Stomach (tissue), 9 donors: ENCODE measurements around the gene COL8A2. TPM values are rescaled to one million over a fixed set of nuclear protein-coding genes. Genes with fewer than 3 reads are reported as not detected.
"Not testable (repeated sequence)": the region's sequence is repeated elsewhere in the genome, so short reads cannot be mapped to it uniquely, and the experiment has no call there.

Experiments
- DNase-seq, 2 donors: peaks; one replicate each; pipeline versions ENCODE4 v3.0.0 to v3.0.0-alpha.2; 2013 to 2019
- H3K27ac ChIP-seq, 5 donors: fragments of 200-600 bp in 4 of 5; sonication (generic) in 4 of 5; one replicate each; pipeline ENCODE4 v1.5.1; 2013 to 2019; ENCODE audit warnings: mild to moderate bottlenecking in 1 of 5, moderate library complexity in 1 of 5
- H3K27me3 ChIP-seq, 3 donors: fragments of 200-600 bp; sonication (generic); one replicate each; pipeline ENCODE4 v1.5.1; 2017 to 2019; ENCODE audit warnings: mixed run types in 1 of 3
- H3K36me3 ChIP-seq, 4 donors: fragments of 200-600 bp; sonication (generic); 1 replicate in 3 of 4; 2 replicates in 1 of 4; pipeline ENCODE4 v1.5.1; 2016 to 2019
- H3K4me1 ChIP-seq, 4 donors: fragments of 200-600 bp; sonication (generic); one replicate each; pipeline ENCODE4 v1.5.1; 2016 to 2019
- H3K4me3 ChIP-seq, 4 donors: fragments of 200-600 bp; sonication (generic) in 3 of 4; one replicate each; pipeline ENCODE4 v1.5.1; 2016 to 2019; ENCODE audit warnings: mild to moderate bottlenecking in 1 of 4
- H3K9me3 ChIP-seq, 4 donors: fragments of 200-600 bp; sonication (generic); one replicate each; pipeline ENCODE4 v1.5.1; 2016 to 2019
- EP300 ChIP-seq: sonication (generic); formaldehyde crosslinking; IDR thresholded peaks from one replicate; pipeline ENCODE4 v1.6.1; 2017; ENCODE audit warnings: antibody characterized with exemption
- POLR2A ChIP-seq, 4 donors: fragments of 450-650 bp; IDR thresholded peaks; one replicate each; pipeline ENCODE4 v1.6.1; 2016; ENCODE audit warnings: antibody characterized with exemption in 4 of 4, control low read depth in 2 of 4, mild to moderate bottlenecking in 1 of 4, moderate library complexity in 1 of 4
- POLR2AphosphoS5 ChIP-seq, 3 donors: sonication (generic); formaldehyde crosslinking; IDR thresholded peaks; one replicate each; pipeline ENCODE4 v1.6.1; 2016; ENCODE audit warnings: antibody characterized with exemption in 3 of 3
- WGBS, 5 donors: extraction: QIAGEN DNeasy Blood & Tissue Kit in 3 of 5; methylation state at CpG; one replicate each; pipeline versions ENCODE4 v1.1.5 to v1.1.7; 2013 to 2018; 5-methylcytosine and 5-hydroxymethylcytosine counted together
- intact Hi-C: fragments of 100-400 bp; cut with DNase I; formaldehyde crosslinking; loops from one replicate; pipeline ENCODE4 v1.15.1; 2023; ENCODE audit warnings: low total_unique reads
- polyA plus RNA-seq, 3 donors: library from polyadenylated mRNA; stranded (reverse); fragments of 200-250 nt; gene quantifications; one replicate each; pipeline ENCODE4 v1.2.3, GENCODE V29; 2013
- total RNA-seq, 5 donors: library from RNA; depleted of rRNA; stranded (reverse); fragments of >200 nt; gene quantifications; one replicate each; pipeline versions ENCODE4 v1.1.0 to v1.2.3, GENCODE V29; 2014 to 2016
- TF ChIP-seq, protein P1 (sequence below), 7 experiments: fragments of 450-650 bp in 4 of 7; fragments of 200-600 bp in 3 of 7; sonication (generic) in 3 of 7; IDR thresholded peaks; one replicate each; pipeline ENCODE4 v1.5.1; 2016 to 2019; ENCODE audit warnings: antibody characterized with exemption in 7 of 7, control low read depth in 2 of 7, mild to moderate bottlenecking in 1 of 7
- donor health status: healthy with polysubstance abuse.
- donor health status: Bipolar disorder and iron deficiency.
- donor health status: healthy.

Gene COL8A2
- total and polyA plus RNA-seq, 8 donors = 0.92 to 19.2 (median 4.3) TPM

DNA sequence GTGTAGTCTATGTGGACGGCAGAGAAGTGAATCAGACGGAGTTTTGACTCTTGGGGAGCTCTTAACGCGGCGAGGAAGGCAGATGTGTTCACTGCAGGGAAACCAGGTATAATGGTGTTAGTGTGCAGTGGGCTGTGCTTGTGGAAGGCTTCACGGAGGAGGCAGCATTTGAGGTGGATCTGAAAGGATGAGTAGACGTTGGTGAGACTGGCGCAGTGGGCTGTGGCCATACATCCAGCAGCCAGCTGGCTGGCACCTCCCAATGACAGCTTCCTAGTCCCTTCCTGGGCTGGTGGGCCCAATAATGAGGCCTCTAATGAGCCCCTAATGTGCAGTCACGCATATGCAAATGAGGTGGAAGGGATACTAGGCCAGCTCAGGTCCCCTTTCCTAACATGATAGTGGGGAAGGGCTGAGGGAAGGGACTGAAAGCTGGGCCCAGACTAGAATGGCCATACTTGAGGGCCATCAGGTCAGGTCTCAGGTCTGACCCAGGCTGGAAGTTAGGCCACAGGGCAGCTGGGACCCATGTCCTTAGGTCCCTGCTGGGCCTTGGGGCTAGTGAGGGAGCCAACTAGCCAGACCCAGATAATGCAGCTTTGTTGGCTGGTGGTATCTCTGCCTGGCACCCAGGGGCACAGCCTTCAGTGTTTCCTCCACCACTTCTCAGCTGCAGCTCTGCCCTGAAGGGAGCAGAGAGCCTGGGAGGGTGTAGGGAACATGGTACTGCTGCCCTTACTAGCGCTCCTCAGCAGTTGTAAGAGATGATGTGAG, 34.8 kb upstream of the COL8A2 start:
- Histone ChIP-seq H3K27ac (peak overlapping the region in 4 of 5 donors; percentile 87 to 100 (median 94)), H3K27me3 (no peaks in the 10 kb centered on the region), H3K4me3 (peak overlapping the region in 1 of 4 donors; percentile 41), H3K4me1 (peaks cover 64 to 84% (median 76%) of the 10 kb centered on the region in 4 donors), H3K9me3 (no peaks in the 10 kb centered on the region), H3K36me3 (peaks cover 0 to 8% (median 0%) of the 10 kb centered on the region in 4 donors)
- no peak for TF ChIP-seq POLR2AphosphoS5 (IDR thresholded peaks at IDR 0.05)
- TF ChIP-seq, protein P1, sequence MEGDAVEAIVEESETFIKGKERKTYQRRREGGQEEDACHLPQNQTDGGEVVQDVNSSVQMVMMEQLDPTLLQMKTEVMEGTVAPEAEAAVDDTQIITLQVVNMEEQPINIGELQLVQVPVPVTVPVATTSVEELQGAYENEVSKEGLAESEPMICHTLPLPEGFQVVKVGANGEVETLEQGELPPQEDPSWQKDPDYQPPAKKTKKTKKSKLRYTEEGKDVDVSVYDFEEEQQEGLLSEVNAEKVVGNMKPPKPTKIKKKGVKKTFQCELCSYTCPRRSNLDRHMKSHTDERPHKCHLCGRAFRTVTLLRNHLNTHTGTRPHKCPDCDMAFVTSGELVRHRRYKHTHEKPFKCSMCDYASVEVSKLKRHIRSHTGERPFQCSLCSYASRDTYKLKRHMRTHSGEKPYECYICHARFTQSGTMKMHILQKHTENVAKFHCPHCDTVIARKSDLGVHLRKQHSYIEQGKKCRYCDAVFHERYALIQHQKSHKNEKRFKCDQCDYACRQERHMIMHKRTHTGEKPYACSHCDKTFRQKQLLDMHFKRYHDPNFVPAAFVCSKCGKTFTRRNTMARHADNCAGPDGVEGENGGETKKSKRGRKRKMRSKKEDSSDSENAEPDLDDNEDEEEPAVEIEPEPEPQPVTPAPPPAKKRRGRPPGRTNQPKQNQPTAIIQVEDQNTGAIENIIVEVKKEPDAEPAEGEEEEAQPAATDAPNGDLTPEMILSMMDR (IDR thresholded peaks at IDR 0.05) = no peak
- 81 to 93% (median 90%) methylated on average over 9 to 10 of the region's 10 CpGs for WGBS, 5 donors
- intact Hi-C loops = no loop called here
- DNase-seq = no peak

DNA sequence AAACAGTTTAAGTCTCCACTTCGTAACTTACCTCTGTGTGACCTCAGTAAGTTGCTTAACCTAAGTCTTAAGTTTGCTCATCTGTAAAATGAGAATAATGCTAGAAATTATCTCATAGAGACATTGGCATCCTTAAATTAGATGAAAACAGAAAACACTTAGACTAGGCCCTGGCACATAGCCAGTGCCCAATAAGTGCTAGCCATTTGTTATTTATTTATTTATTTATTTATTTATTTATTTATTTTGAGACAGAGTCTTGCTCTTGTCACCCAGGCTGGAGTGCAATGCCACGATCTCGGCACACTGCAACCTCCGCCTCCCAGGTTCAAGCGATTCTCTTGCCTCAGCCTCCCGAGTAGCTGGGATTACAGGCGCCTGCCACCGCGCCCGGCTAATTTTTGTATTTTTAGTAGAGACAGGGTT, 33.8 kb upstream of the COL8A2 start:
- H3K9me3 ChIP-seq, H3K36me3 ChIP-seq, intact Hi-C loops, DNase-seq, H3K27me3 ChIP-seq: not testable (repeated sequence)
- Histone ChIP-seq H3K27ac (peak overlapping the region in 4 of 5 donors; percentile 87 to 100 (median 98)), H3K4me1 (peaks cover 66 to 78% (median 73%) of the 10 kb centered on the region in 4 donors), H3K4me3 (peak overlapping the region in 2 of 4 donors; percentile 97 to 99)
- 85 to 95% (median 92%) methylated on average over 10 of the region's 10 CpGs for WGBS, 5 donors

DNA sequence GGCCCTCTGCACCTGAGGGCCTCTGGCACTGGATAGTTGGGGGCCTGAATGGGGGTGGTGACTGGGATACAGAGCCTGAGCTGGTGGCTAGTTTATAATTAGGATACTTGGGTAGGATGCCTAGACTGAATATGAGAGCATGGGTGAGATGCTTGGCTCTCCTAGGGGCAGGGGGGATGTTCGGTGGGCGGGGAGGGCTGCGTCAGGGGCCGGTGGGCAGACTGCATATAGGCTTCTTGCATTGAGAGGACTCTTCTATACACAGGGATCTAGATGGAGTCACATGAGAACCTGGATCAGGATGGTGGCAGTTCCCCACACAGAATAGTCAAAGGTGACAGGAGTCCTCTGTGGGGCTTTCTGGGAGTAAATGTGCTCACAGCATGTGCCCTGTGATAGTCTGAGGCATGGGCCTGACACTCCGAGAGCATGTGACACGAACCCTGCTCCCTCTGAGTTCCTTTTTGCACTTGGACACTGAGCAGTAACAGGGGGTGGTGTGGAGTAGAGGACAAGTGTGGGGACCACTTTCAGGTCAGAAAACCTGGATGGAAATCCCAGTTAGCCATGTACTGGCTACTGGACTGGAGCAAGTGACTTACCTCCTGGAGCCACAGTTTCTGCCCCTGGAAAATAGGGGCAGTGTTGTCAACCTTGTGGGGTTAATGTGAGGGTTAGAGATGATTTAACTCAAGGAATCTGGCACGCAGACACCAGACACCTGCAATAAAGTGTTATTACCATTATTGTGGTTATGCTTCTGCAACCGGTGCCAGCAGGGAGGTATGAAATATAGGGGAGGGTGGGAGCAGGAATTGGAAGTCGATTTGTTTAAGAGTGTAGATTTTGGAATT, 33.2 kb upstream of the COL8A2 start:
- peaks cover 66 to 72% (median 69%) of the 10 kb centered on the region in 4 donors for H3K4me1 ChIP-seq
- intact Hi-C loops = no loop called here

DNA sequence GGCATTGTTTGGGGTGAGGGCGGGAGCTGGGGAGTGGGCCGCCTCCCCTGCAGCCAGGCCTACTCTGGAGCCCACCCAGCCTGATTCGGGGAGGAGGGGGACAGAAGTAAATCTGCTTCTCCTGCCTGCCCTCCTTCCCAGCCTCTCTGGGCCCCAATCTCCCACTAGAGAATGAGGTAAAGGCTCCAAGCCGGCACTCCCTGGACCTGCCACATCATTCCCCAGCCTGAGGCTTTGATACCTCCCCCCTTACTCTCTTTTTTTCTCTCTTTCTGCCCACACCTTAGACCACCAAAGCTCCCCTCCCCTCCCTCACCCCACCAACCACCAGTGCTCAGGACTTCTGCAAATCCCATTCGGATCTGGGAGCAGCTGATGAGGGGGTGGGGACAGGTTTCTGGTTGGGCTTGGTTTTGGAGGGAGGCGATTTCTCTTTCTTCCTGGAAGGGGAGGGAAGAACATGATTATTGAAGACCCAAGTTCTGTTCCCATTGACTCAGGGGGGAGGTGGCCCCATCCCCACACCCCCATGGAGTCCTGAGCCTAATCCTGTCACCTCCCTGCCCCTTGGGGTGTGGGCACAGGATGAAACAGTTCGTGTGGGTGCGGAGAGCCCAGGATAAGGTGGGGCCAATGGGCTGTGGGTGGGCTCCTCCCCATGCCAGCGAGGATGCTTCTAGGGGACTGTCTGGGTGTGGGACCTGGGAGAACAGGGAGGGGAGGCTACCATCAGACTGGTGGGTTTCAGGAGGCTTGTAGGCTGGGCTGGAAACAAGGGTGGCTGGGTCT, 32.3 kb upstream of the COL8A2 start:
- H3K27ac ChIP-seq = peak overlapping the region; percentile 95 to 100 (median 98)
- WGBS, 5 donors = 13 to 22% (median 14%) methylated on average over 7 to 9 of the region's 9 CpGs
- H3K27me3 ChIP-seq = no peaks in the 10 kb centered on the region
- intact Hi-C loops = no loop called here
- peak in 1 of 2 donors; percentile 71 for DNase-seq
- peaks cover 0 to 4% (median 0%) of the 10 kb centered on the region in 4 donors for H3K36me3 ChIP-seq
- TF ChIP-seq POLR2A (IDR thresholded peaks at IDR 0.05) (no peak), POLR2AphosphoS5 (IDR thresholded peaks at IDR 0.05) (no peak), EP300 (no peak)
- TF ChIP-seq, protein P1 (IDR thresholded peaks at IDR 0.05) = no peak
- peak overlapping the region; percentile 90 to 99 (median 98) for H3K4me3 ChIP-seq
- H3K9me3 ChIP-seq = no peaks in the 10 kb centered on the region
- H3K4me1 ChIP-seq = peaks cover 58 to 66% (median 62%) of the 10 kb centered on the region in 4 donors

More for the DNA sequence above, 33.2 kb upstream of the COL8A2 start:
- no peaks in the 10 kb centered on the region for H3K9me3 ChIP-seq
- no peak for DNase-seq
- no peak for TF ChIP-seq POLR2A (IDR thresholded peaks at IDR 0.05)
- TF ChIP-seq, protein P1 (IDR thresholded peaks at IDR 0.05) = no peak
- H3K27ac ChIP-seq = peak overlapping the region; percentile 95 to 100 (median 98)
- no peaks in the 10 kb centered on the region for H3K27me3 ChIP-seq
- H3K36me3 ChIP-seq = peaks cover 0 to 8% (median 0%) of the 10 kb centered on the region in 4 donors
- 53 to 72% (median 66%) methylated on average over 9 of the region's 9 CpGs for WGBS, 5 donors
- H3K4me3 ChIP-seq = peak overlapping the region; percentile 90 to 99 (median 98)
